K562 (cell line): ENCODE measurements around the gene RNF123. TPM values are rescaled to one million over a fixed set of nuclear protein-coding genes. Genes with fewer than 3 reads are reported as not detected.
"Not testable (repeated sequence)": the region's sequence is repeated elsewhere in the genome, so short reads cannot be mapped to it uniquely, and the experiment has no call there.

ENCODE experiments used
- ATAC-seq: fragments of 200-7000 bp; cut with Tn5 transposase; 3 replicates; pipeline ENCODE4 v1.9.1; 2020; ENCODE audit warnings: moderate library complexity
- BruUV-seq: library from RNA; stranded (reverse); fragments of 400-500 nt; replicated peaks from 2 replicates; lab custom pipeline; 2021; lab: Mats Ljungman, UMichigan
- CTCF ChIA-PET: fragments of 300-600 bp; formaldehyde crosslinking; extraction: SDS; loops from one replicate; lab custom pipeline; 2021; ENCODE audit warnings: low intra/inter-chr PET ratio; lab: Yijun Ruan, JAX
- POLR2A ChIA-PET: fragments of 300-600, 350-650 bp; sonication (Branson Sonifier 250); formaldehyde crosslinking; extraction: SDS; loops from one replicate; lab custom pipeline; 2021; ENCODE audit warnings: antibody characterized with exemption, inconsistent platforms; lab: Yijun Ruan, JAX
- DNase-seq, 4 experiments: peaks; one replicate each; pipeline versions ENCODE4 v3.0.0 to v3.0.0-alpha.2; 2011 to 2018; ENCODE audit warnings: low spot score in 3 of 4, mixed read lengths in 3 of 4; ENCODE audit errors: extremely low read depth in 1 of 4
- FAIRE-seq: peaks from 2 replicates; lab custom pipeline; 2011; peaks lifted over from hg19 to GRCh38; lab: Jason Lieb, UNC
- H2AFZ ChIP-seq: 2 replicates; pipeline ENCODE4 v1.6.0; 2011; ENCODE audit warnings: low read depth, low read length, control low read depth, inconsistent platforms
- H3K27ac ChIP-seq: fragments of 200-600 bp; 3 replicates; pipeline ENCODE4 v1.8.0; 2011; ENCODE audit warnings: low read depth, mild to moderate bottlenecking, control low read depth, inconsistent platforms, low read length, moderate library complexity, mixed read lengths; ENCODE audit errors: extremely low read depth
- H3K27me3 ChIP-seq, 2 experiments: fragments of 300-600 bp in 1 of 2; 2 replicates in 1 of 2; 3 replicates in 1 of 2; pipeline versions ENCODE4 v1.6.0 to v1.8.0; 2011; ENCODE audit warnings: inconsistent platforms in 2 of 2, low read length in 2 of 2, mild to moderate bottlenecking in 1 of 2, mixed read lengths in 1 of 2, moderate library complexity in 1 of 2; ENCODE audit not compliant: control insufficient read depth in 2 of 2, insufficient read depth in 2 of 2
- H3K36me3 ChIP-seq: fragments of 300-600 bp; 3 replicates; pipeline ENCODE4 v1.8.0; 2011; ENCODE audit warnings: mild to moderate bottlenecking, low read length, inconsistent platforms; ENCODE audit not compliant: control insufficient read depth, insufficient read depth
- H3K4me1 ChIP-seq, 2 experiments: fragments of 200-600 bp in 1 of 2; replicated peaks in 1 of 2; 2 replicates in 1 of 2; 3 replicates in 1 of 2; pipeline versions ENCODE4 v1.5.1 to v1.8.0; 2011; ENCODE audit warnings: inconsistent platforms in 2 of 2, low read length in 2 of 2, mild to moderate bottlenecking in 1 of 2, mixed read lengths in 1 of 2, moderate library complexity in 1 of 2; ENCODE audit not compliant: control insufficient read depth in 2 of 2, insufficient read depth in 2 of 2
- H3K4me2 ChIP-seq: 2 replicates; pipeline ENCODE4 v1.6.1; 2011; ENCODE audit warnings: low read length, control low read depth, inconsistent platforms, mixed read lengths; ENCODE audit not compliant: insufficient read depth
- H3K4me3 ChIP-seq: fragments of 200-600 bp; sonication (generic), shearing (Covaris generic); 2 replicates; pipeline ENCODE4 v1.5.1; 2016; ENCODE audit warnings: control low read depth, inconsistent platforms
- H3K79me2 ChIP-seq: fragments of 200-600 bp; 3 replicates; pipeline ENCODE4 v1.8.0; 2011; ENCODE audit warnings: low read length, inconsistent platforms; ENCODE audit not compliant: control insufficient read depth, insufficient read depth
- H3K9ac ChIP-seq, 2 experiments: 2 replicates each; pipeline versions ENCODE4 v1.6.0 to v1.6.1; 2011; ENCODE audit warnings: low read depth in 2 of 2, low read length in 2 of 2, control low read depth in 1 of 2, inconsistent platforms in 1 of 2, mild to moderate bottlenecking in 1 of 2, mixed read lengths in 1 of 2; ENCODE audit not compliant: insufficient read depth in 1 of 2
- H3K9me1 ChIP-seq: one replicate; pipeline ENCODE4 v1.6.0; 2011; ENCODE audit warnings: inconsistent platforms, mild to moderate bottlenecking, low read length, moderate library complexity; ENCODE audit not compliant: control insufficient read depth, insufficient read depth
- H3K9me3 ChIP-seq: replicated peaks from 2 replicates; pipeline ENCODE4 v1.5.1; 2011; ENCODE audit warnings: low read depth, low read length, inconsistent platforms; ENCODE audit not compliant: control insufficient read depth, insufficient read depth
- H4K20me1 ChIP-seq: replicated peaks from 2 replicates; pipeline ENCODE4 v1.6.1; 2011; ENCODE audit warnings: low read length, inconsistent platforms, mixed read lengths; ENCODE audit not compliant: control insufficient read depth, insufficient read depth
- CCNT2 ChIP-seq: IDR thresholded peaks from 2 replicates; pipeline ENCODE4 v1.6.1; 2011; ENCODE audit warnings: borderline replicate concordance, low read depth, mild to moderate bottlenecking, moderate library complexity, mixed read lengths, low read length; ENCODE audit not compliant: insufficient read length; ENCODE audit errors: extremely low read depth
- EP300 ChIP-seq: IDR thresholded peaks from 2 replicates; pipeline ENCODE4 v1.6.1; 2012; ENCODE audit warnings: low read length, improper control_type of control experiment
- POLR2AphosphoS5 ChIP-seq: IDR thresholded peaks from 2 replicates; pipeline ENCODE4 v1.6.1; 2011; ENCODE audit warnings: mild to moderate bottlenecking, low read depth, low read length, moderate library complexity; ENCODE audit not compliant: control insufficient read depth, insufficient read depth
- POLR2G ChIP-seq: fragments of 200-400 bp; formaldehyde crosslinking; IDR thresholded peaks from 2 replicates; pipeline ENCODE4 v1.6.1; 2017; ENCODE audit warnings: low read depth, mild to moderate bottlenecking, antibody characterized with exemption, low read length, moderate library complexity
- RCOR1 ChIP-seq, 2 experiments: IDR thresholded peaks; 2 replicates each; pipeline ENCODE4 v1.6.1; 2012; ENCODE audit warnings: low read depth in 2 of 2, low read length in 2 of 2, borderline replicate concordance in 1 of 2, improper control_type of control experiment in 1 of 2
- TAF1 ChIP-seq: IDR thresholded peaks from 2 replicates; pipeline ENCODE4 v1.6.1; 2011; ENCODE audit warnings: mild to moderate bottlenecking, low read length, moderate library complexity; ENCODE audit not compliant: insufficient read depth, control insufficient read depth, severe bottlenecking; ENCODE audit errors: extremely low read depth
- YY1 ChIP-seq, 3 experiments: IDR thresholded peaks; 2 replicates each; pipeline ENCODE4 v1.6.1; 2011; ENCODE audit warnings: low read length in 2 of 3, mild to moderate bottlenecking in 2 of 3, moderate library complexity in 2 of 3, borderline replicate concordance in 1 of 3, control low read depth in 1 of 3, low read depth in 1 of 3; ENCODE audit not compliant: insufficient read depth in 3 of 3, insufficient replicate concordance in 2 of 3, control insufficient read depth in 1 of 3, insufficient read length in 1 of 3; ENCODE audit errors: extremely low read depth in 1 of 3
- ZBTB7A ChIP-seq: IDR thresholded peaks from 2 replicates; pipeline ENCODE4 v1.6.1; 2011; ENCODE audit warnings: low read depth, mild to moderate bottlenecking, low read length, moderate library complexity, borderline replicate concordance; ENCODE audit not compliant: control insufficient read depth
- WGBS: fragments of 100-300 bp; shearing (Covaris generic); methylation state at CpG from one replicate; pipeline ENCODE4 v1.1.6; 2016; ENCODE audit warnings: low coverage, mixed read lengths; ENCODE audit not compliant: insufficient coverage; ENCODE audit errors: missing lambda C conversion rate; 5-methylcytosine and 5-hydroxymethylcytosine counted together
- in situ Hi-C: fragments of 300-500 bp; cut with MboI; formaldehyde crosslinking; loops from 4 replicates; pipeline ENCODE4 v1.15.0; 2018; ENCODE audit warnings: inconsistent platforms, mixed read lengths
- intact Hi-C: fragments of 100-400 bp; cut with micrococcal nuclease; formaldehyde crosslinking; loops from 2 replicates; pipeline ENCODE4 v1.14.2; 2022
- polyA plus RNA-seq, 8 experiments: library from polyadenylated mRNA; depleted of rRNA in 4 of 8; stranded (reverse) in 5 of 8; unstranded in 3 of 8; fragments of >200 nt; fragmentation: Nextera tagmentation in 2 of 8; fragmentation: Illumina TruSeq in 1 of 8; extraction: Ambion mirVana in 2 of 8; extraction: Trizol in 1 of 8; gene quantifications; 2 replicates each; pipeline versions ENCODE4 v1.2.1 to v1.2.3, GENCODE V29; 2011 to 2014; ENCODE audit warnings: inconsistent platforms in 1 of 8, missing spikeins in 1 of 8
- total RNA-seq, 7 experiments: library from RNA; depleted of rRNA in 6 of 7; stranded (reverse); fragments of >200 nt in 6 of 7; fragmentation: Illumina TruSeq in 2 of 7; extraction: Trizol in 2 of 7; gene quantifications; 2 replicates each; pipeline versions ENCODE4 v1.2.1 to v1.2.3, GENCODE V29; 2011 to 2021; ENCODE audit warnings: low replicate concordance in 1 of 7

Gene RNF123
- total and polyA plus RNA-seq, 9 of the 15 experiments (the other 6 are each of a cell fraction or from before 2014, with no cell fraction given), result 8.7 to 53.1 (median 17.5) TPM

DNA sequence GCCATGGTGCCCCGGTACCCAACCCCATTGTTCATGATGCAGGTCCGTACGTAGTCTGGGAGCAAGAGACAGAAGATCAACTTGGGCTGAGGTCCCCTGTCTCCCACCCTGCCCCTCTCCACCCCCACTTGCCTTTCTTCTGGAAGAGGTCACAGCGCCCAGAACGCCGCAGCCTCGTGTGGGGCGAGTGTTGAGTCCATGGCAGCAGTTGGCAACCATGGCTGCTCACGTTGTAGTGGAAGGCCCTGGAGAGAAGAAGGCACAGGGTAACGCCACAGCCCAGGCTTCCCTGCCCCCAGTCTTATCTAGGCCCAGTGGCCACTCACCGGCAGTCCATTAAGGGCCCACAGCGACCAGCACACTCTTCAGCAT is 1.9 kb upstream of the RNF123 start:
- H3K27ac ChIP-seq, DNase-seq, FAIRE-seq, H3K9me1 ChIP-seq, H3K4me3 ChIP-seq, POLR2A ChIA-PET, H4K20me1 ChIP-seq, H2AFZ ChIP-seq, H3K9ac ChIP-seq, intact Hi-C loops, in situ Hi-C loops, H3K4me2 ChIP-seq, ATAC-seq, BruUV-seq, H3K9me3 ChIP-seq, CTCF ChIA-PET, H3K27me3 ChIP-seq: not testable (repeated sequence)
- 0 out of 2 replicates have a peak, but pooled peaks have one; percentile 13 for TF ChIP-seq POLR2G
- Histone ChIP-seq H3K36me3 (peaks cover 15% of the 10 kb centered on the region; the same call in 1 of the 3 replicates), H3K4me1 (peaks cover 6 to 33% of the 10 kb centered on the region in 2 experiments; a peak in 4 of 5 replicates), H3K79me2 (peaks cover 22% of the 10 kb centered on the region)
- 78% methylated on average over 4 of the region's 12 CpGs for WGBS

DNA sequence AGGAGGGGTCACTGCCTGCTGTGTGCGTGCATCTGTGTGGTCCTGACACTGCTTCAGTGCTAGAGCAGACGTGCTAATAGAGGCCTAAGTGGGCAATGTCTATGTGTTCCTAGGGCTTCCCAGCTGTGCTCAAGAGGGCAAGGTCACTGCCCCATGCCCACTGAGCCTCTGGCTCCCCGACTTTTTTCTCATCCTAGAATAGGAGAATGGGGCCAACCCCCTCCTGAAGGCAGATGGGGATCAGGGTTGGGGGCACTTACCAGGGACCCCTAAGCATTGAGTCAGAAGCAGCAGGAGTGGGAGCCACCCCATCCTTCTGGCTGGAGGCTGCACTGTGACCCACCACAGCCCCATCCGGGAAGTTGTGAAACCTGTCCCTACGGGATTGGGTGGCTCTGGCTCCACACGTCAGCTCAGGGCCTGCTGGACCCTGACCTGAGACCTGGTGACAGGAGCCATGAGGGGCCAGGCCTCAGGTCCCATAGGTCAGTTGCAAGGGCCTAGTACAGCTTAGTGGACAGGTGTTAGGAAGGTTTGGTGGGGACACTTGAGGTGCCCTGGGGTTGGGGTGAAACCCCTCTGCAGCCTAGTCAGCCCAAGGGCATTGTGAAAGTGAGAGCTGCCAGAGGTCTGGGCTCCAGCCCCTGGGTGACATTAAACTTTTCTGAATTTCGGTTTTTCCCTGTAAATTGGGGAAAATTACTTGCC is 865 bp upstream of the RNF123 start:
- POLR2A ChIA-PET, intact Hi-C loops, CTCF ChIA-PET, H3K9me3 ChIP-seq, H3K9me1 ChIP-seq, in situ Hi-C loops, BruUV-seq, H3K27me3 ChIP-seq, H4K20me1 ChIP-seq, H3K36me3 ChIP-seq, FAIRE-seq: not testable (repeated sequence)
- H3K9ac ChIP-seq, result peak overlapping the region; percentile 72 to 94
- H3K79me2 ChIP-seq, result peaks cover 22% of the 10 kb centered on the region
- peak; percentile 43 for ATAC-seq
- H3K4me3 ChIP-seq, result peak overlapping the region; percentile 66
- 33% methylated on average over 7 of the region's 7 CpGs for WGBS
- peaks cover 6 to 33% of the 10 kb centered on the region in 2 experiments; a peak in 4 of 5 replicates for H3K4me1 ChIP-seq
- H2AFZ ChIP-seq, result 0 out of 2 replicates have a peak overlapping the region, but pooled peaks have one; percentile 48
- peak overlapping the region; percentile 87 for H3K27ac ChIP-seq
- TF ChIP-seq CCNT2 (peak; percentile 1), EP300 (0 out of 2 replicates have a peak, but pooled peaks have one; percentile 54), YY1 (IDR thresholded peaks at IDR 0.05; ENCODE audit: borderline replicate concordance in 1 of 3, control insufficient read depth in 1 of 3, extremely low read depth in 1 of 3, insufficient read depth in 3 of 3, insufficient read length in 1 of 3, insufficient replicate concordance in 2 of 3, low read depth in 1 of 3, low read length in 2 of 3) (peak in 1 of 3 experiments; percentile 4), TAF1 (peak; percentile 11), RCOR1 (IDR thresholded peaks at IDR 0.05; ENCODE audit: borderline replicate concordance in 1 of 2, low read depth in 2 of 2, low read length in 2 of 2) (peak in 1 of 2 experiments; percentile 10; a peak in 1 of 4 replicates), ZBTB7A (peak; percentile 33; the same call in 1 of the 2 replicates), POLR2AphosphoS5 (0 out of 2 replicates have a peak, but pooled peaks have one; percentile 11)
- DNase-seq, result peak; percentile 38 to 57 (median 44)
- H3K4me2 ChIP-seq, result peak overlapping the region; percentile 81
